ENCODE measurements around the gene WDR38. TPM values are rescaled to one million over a fixed set of nuclear protein-coding genes. Genes with fewer than 3 reads are reported as not detected.

Gene WDR38
- total and polyA plus RNA-seq, 2 of the 13 experiments (the other 11 are each of a cell fraction or from before 2014, with no cell fraction given): not detected

- H3K4me1 ChIP-seq (ENCODE audit: insufficient read depth, low read length): peaks cover 13% of the 10 kb centered on the region
- ChIA-PET POLR2A (interaction anchor here (1.7 kb wide), 1 partner anchor 13 kb away, joined by 4 read pairs; no protein-coding TSS in a partner anchor), CTCF (ENCODE audit: low intra/inter-chr PET ratio, low total read pairs) (no interaction called here)
- H3K36me3 ChIP-seq (replicated peaks in 1 of 2; ENCODE audit: control insufficient read depth in 1 of 2, insufficient read depth in 2 of 2, low read length in 2 of 2): no peaks in the 10 kb centered on the region
- no peak overlapping the region for H3K4me2 ChIP-seq (ENCODE audit: low read depth, low read length)
- in situ Hi-C loops (cut with HindIII; ENCODE audit: extremely low pct_ligation_motif_present, low pct_unique_long_range_greater_than_20kb) (no loop called here), intact Hi-C loops (cut with micrococcal nuclease; ENCODE audit: unreplicated experiment) (no loop called here)
- H3K27me3 ChIP-seq (ENCODE audit: control insufficient read depth in 1 of 2, insufficient read depth in 2 of 2, low read length in 2 of 2): peaks cover 5 to 24% of the 10 kb centered on the region in 2 experiments; a peak in 4 of 5 replicates
- ATAC-seq (no peak), FAIRE-seq (no peak), DNase-seq (ENCODE audit: low spot score) (no peak)
- H3K27ac ChIP-seq (ENCODE audit: extremely low read length, insufficient read depth, low read length): no peak overlapping the region
- WGBS (ENCODE audit: low lambda C conversion rate): 66% methylated on average over 4 of the region's 4 CpGs
- H2AFZ ChIP-seq (ENCODE audit: low read length): no peak overlapping the region
- H3K9ac ChIP-seq (ENCODE audit: insufficient read depth, low read depth, low read length): no peak overlapping the region
- TF ChIP-seq ZZZ3 (CRISPR knock-in tag; IDR thresholded peaks at IDR 0.05; ENCODE audit: borderline replicate concordance) (no peak), DNMT3B (CRISPR knock-in tag; conservative IDR thresholded peaks at IDR 0.05) (no peak), SP2 (CRISPR knock-in tag; IDR thresholded peaks at IDR 0.05) (no peak), PCBP1 (IDR thresholded peaks at IDR 0.05; ENCODE audit: borderline replicate concordance, low read depth, low read length) (no peak), NFE2 (CRISPR knock-in tag; IDR thresholded peaks at IDR 0.05) (no peak), ZNF235 (CRISPR knock-in tag; IDR thresholded peaks at IDR 0.05; ENCODE audit: borderline replicate concordance) (no peak), FOXO1 (CRISPR knock-in tag; IDR thresholded peaks at IDR 0.05) (no peak), ZNF761 (CRISPR knock-in tag; conservative IDR thresholded peaks at IDR 0.05) (no peak), ZNF660 (CRISPR knock-in tag; IDR thresholded peaks at IDR 0.05; ENCODE audit: borderline replicate concordance, low read depth) (no peak), BRCA1 (CRISPR knock-in tag; IDR thresholded peaks at IDR 0.05) (no peak), ZSCAN12 (CRISPR knock-in tag; IDR thresholded peaks at IDR 0.05) (no peak), SOX5 (CRISPR knock-in tag; IDR thresholded peaks at IDR 0.05; ENCODE audit: borderline replicate concordance) (no peak), ATF7 (IDR thresholded peaks at IDR 0.05) (no peak), ATF7 (CRISPR knock-in tag; IDR thresholded peaks at IDR 0.05) (no peak), ZNF251 (CRISPR knock-in tag; IDR thresholded peaks at IDR 0.05) (no peak)
- no peaks in the 10 kb centered on the region for H3K9me3 ChIP-seq (ENCODE audit: low read length)
- H4K20me1 ChIP-seq (ENCODE audit: insufficient read depth, low read length): no peaks in the 10 kb centered on the region
- no peak overlapping the region for H3K4me3 ChIP-seq (replicated peaks in 1 of 3; ENCODE audit: insufficient read depth in 1 of 3, low read depth in 2 of 3, low read length in 3 of 3)
- BruUV-seq (replicated peaks): no TSS peak
- no peaks in the 10 kb centered on the region for H3K79me2 ChIP-seq (ENCODE audit: insufficient read depth, low read length)
Measured at GRCh38 chr9:124805186-124805585, 48.1 kb upstream of the WDR38 start.
